ENCODE measurements around the gene CLCN6. TPM values are rescaled to one million over a fixed set of nuclear protein-coding genes. Genes with fewer than 3 reads are reported as not detected.

Gene CLCN6
- total RNA-seq, 2 experiments from 2014 or later = 19.7 to 20.9 TPM

GRCh38 chr1:11768821-11769220 lies 37.2 kb upstream of the CLCN6 start:
- no peak for DNase-seq
- ChIA-PET POLR2A (interaction anchor here (0.7 to 1.5 kb wide), 2 partner anchors 13 to 139 kb away, joined by 3 read pairs; no protein-coding TSS in a partner anchor), CTCF (no interaction called here)
- H3K27ac Mint-ChIP-seq = no peak overlapping the region
- no peaks in the 10 kb centered on the region for H3K4me1 Mint-ChIP-seq (ENCODE audit: low read depth)
- H3K9me3 Mint-ChIP-seq (ENCODE audit: insufficient read depth) = no peaks in the 10 kb centered on the region
- no peak for ATAC-seq
- H3K27me3 Mint-ChIP-seq (ENCODE audit: low read depth) = no peaks in the 10 kb centered on the region
- H3K4me3 Mint-ChIP-seq = no peak overlapping the region
- no peaks in the 10 kb centered on the region for H3K36me3 Mint-ChIP-seq (ENCODE audit: low read depth)

- DNase-seq (no peak), ATAC-seq (no peak)
- Mint-ChIP-seq H3K27me3 (ENCODE audit: low read depth) (no peaks in the 10 kb centered on the region), H3K27ac (no peak overlapping the region), H3K36me3 (ENCODE audit: low read depth) (no peaks in the 10 kb centered on the region), H3K4me3 (no peak overlapping the region), H3K9me3 (ENCODE audit: insufficient read depth) (no peaks in the 10 kb centered on the region), H3K4me1 (ENCODE audit: low read depth) (no peaks in the 10 kb centered on the region)
- CTCF ChIA-PET = no interaction called here
- POLR2A ChIA-PET = interaction anchor here (0.7 to 1.5 kb wide), 2 partner anchors 13 to 138 kb away, joined by 3 read pairs; no protein-coding TSS in a partner anchor
These were observed 36.7 kb upstream of the CLCN6 start for GRCh38 chr1:11769274-11769673.

DNA sequence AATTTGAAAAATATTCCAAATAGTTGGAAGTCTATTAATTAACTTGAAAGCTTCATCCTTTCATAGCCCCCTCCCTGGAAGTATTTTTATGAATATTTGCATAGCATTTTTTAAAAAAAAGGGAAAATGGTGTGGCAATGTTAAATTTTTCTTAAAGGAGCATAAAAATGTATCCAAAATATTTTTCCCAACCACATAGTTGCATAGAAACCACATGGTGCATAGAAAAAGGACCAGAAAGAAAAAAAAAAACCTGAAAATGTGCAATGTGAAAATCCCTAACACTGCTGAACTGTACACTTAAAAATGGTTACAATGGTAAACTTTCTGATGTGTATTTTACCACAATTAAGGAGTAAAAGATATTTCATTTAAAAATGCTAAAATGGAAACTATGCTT lies 36.0 kb upstream of the CLCN6 start:
- ChIA-PET POLR2A (interaction anchor here (0.6 kb wide), 1 partner anchor 139 kb away, joined by 3 read pairs; no protein-coding TSS in a partner anchor), CTCF (no interaction called here)
- no peak overlapping the region for H3K4me3 Mint-ChIP-seq
- DNase-seq = no peak
- H3K27me3 Mint-ChIP-seq (ENCODE audit: low read depth) = no peaks in the 10 kb centered on the region
- H3K4me1 Mint-ChIP-seq (ENCODE audit: low read depth) = no peaks in the 10 kb centered on the region
- no peaks in the 10 kb centered on the region for H3K9me3 Mint-ChIP-seq (ENCODE audit: insufficient read depth)
- H3K27ac Mint-ChIP-seq = no peak overlapping the region
- no peaks in the 10 kb centered on the region for H3K36me3 Mint-ChIP-seq (ENCODE audit: low read depth)
- ATAC-seq = no peak

DNA sequence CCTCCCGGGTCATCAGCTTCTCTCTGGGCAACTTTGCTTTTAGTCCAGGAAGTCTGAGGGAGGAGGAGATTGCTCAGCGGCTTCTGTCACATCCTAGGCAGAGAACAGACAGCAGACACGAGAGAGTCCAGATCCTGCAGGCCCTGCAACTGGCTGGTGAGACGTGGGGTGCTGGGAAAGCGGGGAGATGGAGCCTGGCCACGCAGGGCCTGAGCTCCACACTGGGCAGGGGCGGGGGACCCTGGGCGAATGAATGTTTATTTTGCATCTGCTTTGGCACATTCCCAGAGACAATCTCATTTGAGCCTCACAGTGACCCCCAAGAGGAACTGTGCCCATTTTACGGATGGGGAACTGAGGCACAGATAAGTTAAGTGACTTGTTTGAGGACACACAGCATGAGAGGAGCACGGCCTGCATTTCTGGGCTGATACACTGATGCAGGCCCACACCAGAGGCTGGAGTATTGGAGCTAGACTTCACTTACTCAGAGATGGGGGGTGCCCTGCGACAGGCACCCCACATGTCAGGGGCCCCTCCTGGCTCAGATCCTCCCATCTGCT lies 34.4 kb upstream of the CLCN6 start:
- no peaks in the 10 kb centered on the region for H3K27me3 Mint-ChIP-seq (ENCODE audit: low read depth)
- H3K4me1 Mint-ChIP-seq (ENCODE audit: low read depth) = no peaks in the 10 kb centered on the region
- DNase-seq (no peak), ATAC-seq (no peak)
- CTCF ChIA-PET = no interaction called here
- H3K4me3 Mint-ChIP-seq = no peak overlapping the region
- no peaks in the 10 kb centered on the region for H3K36me3 Mint-ChIP-seq (ENCODE audit: low read depth)
- POLR2A ChIA-PET = no interaction called here
- no peaks in the 10 kb centered on the region for H3K9me3 Mint-ChIP-seq (ENCODE audit: insufficient read depth)
- no peak overlapping the region for H3K27ac Mint-ChIP-seq

- Mint-ChIP-seq H3K4me3 (no peak overlapping the region), H3K36me3 (ENCODE audit: low read depth) (no peaks in the 10 kb centered on the region), H3K27me3 (ENCODE audit: low read depth) (no peaks in the 10 kb centered on the region), H3K27ac (no peak overlapping the region), H3K9me3 (ENCODE audit: insufficient read depth) (no peaks in the 10 kb centered on the region), H3K4me1 (ENCODE audit: low read depth) (no peaks in the 10 kb centered on the region)
- CTCF ChIA-PET = no interaction called here
- POLR2A ChIA-PET = no interaction called here
- no peak for ATAC-seq
- DNase-seq = no peak
These were observed 33.5 kb upstream of the CLCN6 start for GRCh38 chr1:11772458-11772857.

DNA sequence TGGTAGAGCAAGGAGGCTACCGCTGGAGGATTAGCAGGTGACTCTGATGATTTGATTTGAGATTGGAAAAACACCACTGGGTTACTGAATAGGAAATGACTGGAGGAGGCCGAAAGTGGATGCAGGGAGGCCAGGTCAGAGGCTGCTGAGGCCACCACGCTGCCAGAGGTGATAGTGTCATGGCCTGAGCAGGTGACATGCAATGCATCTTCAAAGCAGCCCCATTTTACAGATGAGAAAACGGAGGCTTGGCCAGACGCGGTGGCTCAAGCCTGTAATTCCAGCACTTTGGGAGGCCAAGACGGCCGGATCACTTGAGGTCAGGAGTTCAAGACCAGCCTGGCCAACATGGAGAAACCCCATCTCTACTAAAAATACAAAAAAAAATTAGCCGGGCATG lies 31.2 kb upstream of the CLCN6 start:
- DNase-seq (no peak), ATAC-seq (no peak)
- POLR2A ChIA-PET = interaction anchor here (0.6 kb wide), 1 partner anchor 68 kb away, joined by 3 read pairs; no protein-coding TSS in a partner anchor
- no peaks in the 10 kb centered on the region for H3K27me3 Mint-ChIP-seq (ENCODE audit: low read depth)
- H3K27ac Mint-ChIP-seq = no peak overlapping the region
- H3K9me3 Mint-ChIP-seq (ENCODE audit: insufficient read depth) = no peaks in the 10 kb centered on the region
- H3K36me3 Mint-ChIP-seq (ENCODE audit: low read depth) = no peaks in the 10 kb centered on the region
- CTCF ChIA-PET = no interaction called here
- no peaks in the 10 kb centered on the region for H3K4me1 Mint-ChIP-seq (ENCODE audit: low read depth)
- H3K4me3 Mint-ChIP-seq = no peak overlapping the region

DNA sequence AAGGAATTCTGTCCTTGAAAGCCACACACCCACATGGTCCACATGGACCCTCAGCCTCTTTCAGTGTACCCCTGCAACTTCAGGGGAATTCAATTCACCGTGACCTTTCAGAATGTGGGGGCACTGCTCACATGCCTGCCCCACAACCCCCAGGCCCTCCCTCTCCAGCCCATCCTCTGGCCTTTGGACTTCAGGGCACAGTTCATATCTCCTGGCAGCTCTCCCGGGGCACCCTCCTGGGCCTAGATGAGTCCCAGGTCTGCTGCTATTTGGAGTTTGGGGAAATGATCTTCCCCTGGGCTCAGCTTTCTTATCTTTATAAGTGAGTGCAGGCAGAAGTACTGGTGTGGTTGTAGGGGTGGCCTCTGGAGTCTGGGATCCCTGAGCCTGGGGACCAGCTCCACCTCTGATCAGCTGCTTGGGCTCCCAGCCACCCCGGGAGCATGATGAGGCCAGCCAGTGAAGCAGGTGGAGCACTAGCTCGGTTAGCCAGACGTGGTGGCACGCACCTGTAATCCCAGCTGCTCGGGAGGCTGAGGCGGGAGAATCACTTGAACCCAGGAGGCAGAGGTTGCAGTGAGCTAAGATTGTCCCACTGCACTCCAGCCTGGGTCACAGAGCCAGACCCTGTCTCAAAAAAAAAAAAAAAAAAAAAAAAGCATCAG lies 28.2 kb upstream of the CLCN6 start:
- H3K27ac Mint-ChIP-seq = no peak overlapping the region
- DNase-seq (no peak), ATAC-seq (no peak)
- H3K27me3 Mint-ChIP-seq (ENCODE audit: low read depth) = no peaks in the 10 kb centered on the region
- no peaks in the 10 kb centered on the region for H3K36me3 Mint-ChIP-seq (ENCODE audit: low read depth)
- H3K9me3 Mint-ChIP-seq (ENCODE audit: insufficient read depth) = no peaks in the 10 kb centered on the region
- CTCF ChIA-PET = interaction anchor here (2.6 kb wide), 1 partner anchor 8 kb away, joined by 10 read pairs; no protein-coding TSS in a partner anchor
- POLR2A ChIA-PET = interaction anchor here (1.1 kb wide), 1 partner anchor 130 kb away, joined by 3 read pairs; no protein-coding TSS in a partner anchor
- H3K4me3 Mint-ChIP-seq = no peak overlapping the region
- H3K4me1 Mint-ChIP-seq (ENCODE audit: low read depth) = no peaks in the 10 kb centered on the region

GRCh38 chr1:11778336-11778735 lies 27.7 kb upstream of the CLCN6 start:
- DNase-seq (no peak), ATAC-seq (no peak)
- no peak overlapping the region for H3K27ac Mint-ChIP-seq
- CTCF ChIA-PET = no interaction called here
- H3K27me3 Mint-ChIP-seq (ENCODE audit: low read depth) = no peaks in the 10 kb centered on the region
- no peaks in the 10 kb centered on the region for H3K36me3 Mint-ChIP-seq (ENCODE audit: low read depth)
- H3K4me1 Mint-ChIP-seq (ENCODE audit: low read depth) = no peaks in the 10 kb centered on the region
- H3K9me3 Mint-ChIP-seq (ENCODE audit: insufficient read depth) = no peaks in the 10 kb centered on the region
- POLR2A ChIA-PET = no interaction called here
- no peak overlapping the region for H3K4me3 Mint-ChIP-seq

- Mint-ChIP-seq H3K9me3 (ENCODE audit: insufficient read depth) (no peaks in the 10 kb centered on the region), H3K27ac (no peak overlapping the region), H3K4me3 (no peak overlapping the region), H3K36me3 (ENCODE audit: low read depth) (no peaks in the 10 kb centered on the region), H3K27me3 (ENCODE audit: low read depth) (no peaks in the 10 kb centered on the region), H3K4me1 (ENCODE audit: low read depth) (no peaks in the 10 kb centered on the region)
- CTCF ChIA-PET = no interaction called here
- POLR2A ChIA-PET = no interaction called here
- no peak for DNase-seq
- no peak for ATAC-seq
These were observed 27.0 kb upstream of the CLCN6 start for GRCh38 chr1:11778844-11779623.

DNA sequence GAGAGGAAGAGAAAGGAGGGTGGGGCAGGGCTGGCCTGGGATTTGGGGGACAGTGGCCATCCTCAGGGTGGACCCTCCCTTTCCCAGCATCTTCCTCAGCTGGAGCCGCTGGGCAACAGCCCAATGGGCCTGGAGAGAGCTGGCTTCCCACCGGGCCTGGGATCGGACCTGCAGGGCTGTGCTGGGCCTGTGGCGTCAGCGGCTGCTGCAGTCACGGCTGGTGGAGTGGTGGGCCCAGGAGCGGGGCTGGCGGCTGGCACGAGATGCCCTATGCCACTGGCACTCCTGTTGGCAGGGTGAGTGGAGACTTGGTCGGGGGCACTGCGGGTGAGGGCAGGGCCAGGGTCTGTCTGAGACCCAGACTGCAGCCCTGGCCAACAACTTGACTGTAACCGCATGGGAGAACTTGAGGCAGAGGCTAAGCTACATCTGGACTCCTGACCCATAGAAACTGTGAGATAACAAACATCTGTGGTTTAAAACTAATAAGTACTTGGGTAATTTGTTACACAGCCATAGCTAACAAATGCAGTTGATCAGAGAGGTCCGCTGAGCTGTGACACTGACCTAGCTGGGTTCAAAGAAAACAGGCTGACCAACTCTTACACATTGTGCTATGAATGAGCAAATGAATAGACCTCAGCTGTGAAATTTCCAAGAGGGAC lies 26.1 kb upstream of the CLCN6 start:
- Mint-ChIP-seq H3K4me1 (ENCODE audit: low read depth) (peaks cover 2% of the 10 kb centered on the region), H3K27ac (no peak overlapping the region), H3K4me3 (no peak overlapping the region), H3K36me3 (ENCODE audit: low read depth) (no peaks in the 10 kb centered on the region), H3K27me3 (ENCODE audit: low read depth) (no peaks in the 10 kb centered on the region), H3K9me3 (ENCODE audit: insufficient read depth) (no peaks in the 10 kb centered on the region)
- POLR2A ChIA-PET = interaction anchor here (1.0 kb wide), 1 partner anchor 128 kb away, joined by 6 read pairs; no protein-coding TSS in a partner anchor
- no peak for DNase-seq
- CTCF ChIA-PET = no interaction called here
- ATAC-seq = no peak

GRCh38 chr1:11780380-11781147 lies 25.4 kb upstream of the CLCN6 start:
- no peak overlapping the region for H3K4me3 Mint-ChIP-seq
- H3K27ac Mint-ChIP-seq = no peak overlapping the region
- peaks cover 8% of the 10 kb centered on the region for H3K4me1 Mint-ChIP-seq (ENCODE audit: low read depth)
- no peaks in the 10 kb centered on the region for H3K27me3 Mint-ChIP-seq (ENCODE audit: low read depth)
- no peaks in the 10 kb centered on the region for H3K36me3 Mint-ChIP-seq (ENCODE audit: low read depth)
- H3K9me3 Mint-ChIP-seq (ENCODE audit: insufficient read depth) = no peaks in the 10 kb centered on the region
- DNase-seq (no peak), ATAC-seq (no peak)
- CTCF ChIA-PET = no interaction called here
- POLR2A ChIA-PET = interaction anchor here (1.0 kb wide), 1 partner anchor 128 kb away, joined by 6 read pairs; no protein-coding TSS in a partner anchor
